GM12874 (cell line): ENCODE measurements around the gene CER1.

Experiments
- CTCF ChIP-seq: IDR thresholded peaks from 2 replicates; pipeline ENCODE4 v1.5.1; 2011; ENCODE audit warnings: low read depth, mild to moderate bottlenecking, control low read depth, low read length, moderate library complexity; ENCODE audit not compliant: insufficient read depth

The CER1 gene

GRCh38 chr9:14693251-14693861 is 29.2 kb downstream of the CER1 start, which contains the start of gene ZDHHC21:
ZDHHC21 (minus strand) TSS chr9:14693432; CDS start chr9:14674340, 19,092 bp downstream.
- TF ChIP-seq CTCF, result no peak

GRCh38 chr9:14692470-14693250 is 29.9 kb downstream of the CER1 start:
- TF ChIP-seq CTCF, result 0 out of 2 replicates have a peak, but pooled peaks have one; percentile 2

GRCh38 chr9:14690948-14691730 is 31.4 kb downstream of the CER1 start:
- TF ChIP-seq CTCF, result no peak

- no peak for TF ChIP-seq CTCF
These were observed 35.4 kb downstream of the CER1 start for GRCh38 chr9:14687042-14687719.

- no peak for TF ChIP-seq CTCF
These were observed 36.4 kb downstream of the CER1 start for GRCh38 chr9:14686168-14686567.

GRCh38 chr9:14678776-14679175 is 43.8 kb downstream of the CER1 start:
- TF ChIP-seq CTCF, result no peak

GRCh38 chr9:14677872-14678271 is 44.7 kb downstream of the CER1 start:
- no peak for TF ChIP-seq CTCF
